ENCODE results near the gene LAMA4. TPM values are rescaled to one million over a fixed set of nuclear protein-coding genes. Genes with fewer than 3 reads are reported as not detected.

LAMA4 gene
- total RNA-seq, 1 donor from 2014 or later, result 840 TPM

DNA sequence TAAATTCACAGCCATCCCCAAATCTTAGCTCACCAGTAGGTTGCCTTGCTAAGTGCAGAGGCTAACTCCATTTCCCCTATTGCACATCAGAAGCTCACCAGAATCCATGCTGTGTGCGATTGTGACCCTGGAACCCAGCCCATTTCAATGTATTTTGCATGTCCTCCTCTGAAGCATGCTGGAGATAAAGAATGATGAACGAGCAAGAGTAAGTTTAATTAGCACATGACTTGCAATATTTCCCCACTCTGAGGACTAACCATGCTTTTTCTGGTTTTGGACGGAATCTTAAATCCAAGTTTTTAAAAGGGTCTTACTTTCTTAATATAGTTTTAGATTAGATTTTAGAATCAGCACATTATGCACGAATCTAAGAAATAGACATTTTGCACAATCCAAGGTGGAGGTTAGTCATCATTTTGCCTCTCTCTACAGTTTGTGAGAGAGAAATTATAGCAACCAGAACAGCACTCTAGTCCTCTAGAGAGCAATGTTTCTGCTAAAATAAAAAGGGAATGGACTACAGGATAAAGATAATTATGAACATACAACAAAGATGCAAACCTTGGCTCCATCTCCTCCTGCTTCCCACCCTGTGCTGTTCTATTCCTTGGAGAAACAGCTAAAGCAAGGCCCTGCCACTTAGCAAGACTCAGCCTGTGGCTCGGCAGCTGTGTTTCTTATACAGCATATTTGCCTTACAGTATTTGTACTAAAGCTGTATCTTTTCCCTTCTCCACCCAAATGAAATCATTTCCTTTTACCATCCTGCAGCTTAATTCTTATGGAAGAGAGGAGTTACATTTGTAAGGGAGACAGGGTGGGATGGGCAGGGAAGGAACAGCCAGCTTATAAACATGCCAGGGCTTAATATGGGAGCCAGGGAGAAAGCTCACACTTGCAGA is 24.9 kb upstream of the LAMA4 start:
- DNase-seq (ENCODE audit: extremely low read depth, low read depth, low spot score), result no peak

DNA sequence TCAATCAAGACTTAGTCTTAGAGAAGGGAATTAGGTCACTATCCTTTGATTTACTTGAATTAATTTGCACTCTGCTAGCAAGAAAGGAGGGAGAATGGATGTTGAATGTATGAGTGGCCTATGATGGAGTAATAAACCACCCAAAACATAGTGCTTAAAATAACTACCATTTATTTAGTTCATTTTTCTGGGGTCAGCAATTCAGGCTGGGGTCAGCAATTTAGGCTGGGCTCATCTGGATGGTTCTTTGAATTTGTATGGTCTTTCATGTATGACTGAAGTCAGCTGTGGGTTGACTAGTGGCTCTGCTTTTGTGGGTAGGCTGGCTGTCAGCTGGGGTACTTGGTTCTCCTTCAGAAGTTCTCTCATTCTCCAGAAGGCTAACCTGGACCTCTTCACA is 21.0 kb upstream of the LAMA4 start:
- DNase-seq (ENCODE audit: extremely low read depth, low read depth, low spot score), result no peak

DNA sequence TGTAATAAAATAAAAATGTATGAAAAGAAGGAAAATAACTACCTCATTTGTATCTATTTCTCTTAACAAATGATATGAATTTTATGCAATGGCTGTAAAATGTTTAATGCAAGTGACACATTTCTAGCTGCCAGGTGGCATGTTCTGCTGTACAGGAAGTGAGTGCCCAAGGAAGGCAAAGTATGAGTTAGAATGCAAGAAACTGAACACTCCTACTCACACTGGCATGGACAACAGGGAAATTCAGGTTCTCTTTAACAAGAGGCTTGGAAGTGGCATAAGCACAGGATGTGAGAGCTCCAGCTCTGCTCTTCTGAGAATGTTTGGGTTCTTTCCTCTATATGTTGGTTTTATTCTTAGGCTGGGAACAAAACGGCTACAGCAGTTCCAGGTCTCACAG is 20.4 kb upstream of the LAMA4 start:
- DNase-seq (ENCODE audit: extremely low read depth, low read depth, low spot score), result no peak

DNA sequence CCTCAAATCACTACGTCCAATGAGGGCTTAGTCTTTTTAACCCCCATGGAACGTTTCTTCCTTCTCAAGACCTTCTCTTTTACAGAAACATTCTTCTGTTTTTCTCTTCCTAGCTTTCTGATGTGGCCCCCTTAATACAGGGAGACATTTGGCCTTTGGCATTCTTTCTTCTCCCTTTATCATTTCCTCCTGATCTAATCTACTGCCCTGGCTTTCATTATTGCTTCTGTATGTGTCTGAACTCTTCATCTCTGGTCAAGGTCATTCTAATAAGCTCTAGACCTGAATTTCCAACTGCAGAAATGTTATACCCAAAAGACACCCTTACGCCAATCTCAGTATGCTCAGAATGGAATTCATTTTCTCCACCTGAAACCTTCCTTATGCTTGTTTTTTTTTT is 18.4 kb upstream of the LAMA4 start:
- no peak for DNase-seq (ENCODE audit: extremely low read depth, low read depth, low spot score)

DNA sequence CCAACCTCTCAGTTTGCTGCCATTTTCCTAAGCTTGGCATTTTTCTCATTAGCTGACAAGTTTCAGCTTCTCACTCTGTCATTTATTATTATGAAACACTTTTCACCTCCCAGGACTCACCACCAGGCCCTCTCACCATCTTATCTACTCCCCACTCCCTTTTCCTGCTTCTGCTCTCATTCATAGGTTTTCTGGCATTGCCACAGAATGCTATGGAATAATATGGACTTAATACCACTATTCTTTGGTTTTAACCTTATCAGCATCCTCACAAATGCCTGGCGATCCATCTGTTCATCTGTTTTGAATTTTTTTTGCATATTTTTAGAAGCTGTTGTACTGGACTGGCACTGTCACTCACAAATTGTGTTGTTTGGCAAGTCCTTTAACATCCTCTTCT is 16.4 kb upstream of the LAMA4 start:
- no peak for DNase-seq (ENCODE audit: extremely low read depth, low read depth, low spot score)

DNA sequence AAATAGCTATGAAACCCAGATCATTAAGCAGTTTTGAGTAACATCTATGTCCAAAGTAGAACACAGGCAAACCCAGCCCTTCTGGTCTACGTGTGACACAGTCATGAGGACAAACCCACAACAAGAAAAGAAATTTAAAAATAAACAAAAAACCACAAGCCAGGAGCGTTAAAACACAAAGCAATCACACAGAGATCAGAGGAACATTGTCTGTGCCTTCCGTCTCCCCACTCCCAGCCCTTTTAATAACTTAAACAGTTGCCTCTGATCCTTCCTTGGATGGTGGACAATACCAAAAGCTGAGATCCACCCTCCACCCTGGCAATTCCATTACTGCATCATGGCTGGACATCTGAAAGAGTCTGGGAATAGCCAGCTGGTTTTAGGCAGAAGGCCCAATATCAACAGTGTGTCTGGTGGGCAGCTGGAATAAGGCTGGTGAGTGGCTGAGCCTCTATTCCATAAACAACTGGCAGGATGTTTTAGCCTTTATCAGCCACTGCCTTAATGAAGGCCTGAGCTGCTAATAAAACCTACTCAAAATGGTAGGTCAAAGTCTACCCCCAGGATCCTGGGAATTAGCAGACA is 15.7 kb upstream of the LAMA4 start:
- no peak for DNase-seq (ENCODE audit: extremely low read depth, low read depth, low spot score)

DNA sequence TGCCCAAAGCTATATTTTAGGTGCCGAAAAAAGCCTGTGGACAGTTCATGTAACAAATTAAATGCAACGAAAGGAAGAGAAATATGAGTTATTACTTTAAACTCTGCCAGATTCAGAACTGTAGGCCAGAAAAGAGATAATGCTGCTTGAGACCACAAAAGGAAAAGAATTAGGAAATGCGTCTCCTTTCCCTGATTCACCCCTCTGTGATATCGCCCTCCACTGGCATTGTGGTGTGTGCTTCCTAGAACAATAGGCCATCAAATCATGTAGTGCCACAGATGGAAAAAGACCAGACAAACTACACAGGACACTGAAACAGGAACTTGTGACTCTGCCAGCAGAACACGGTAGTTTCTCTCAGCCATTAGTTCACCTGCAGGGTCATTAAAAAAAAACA is 14.7 kb upstream of the LAMA4 start:
- DNase-seq (ENCODE audit: extremely low read depth, low read depth, low spot score), result no peak

DNA sequence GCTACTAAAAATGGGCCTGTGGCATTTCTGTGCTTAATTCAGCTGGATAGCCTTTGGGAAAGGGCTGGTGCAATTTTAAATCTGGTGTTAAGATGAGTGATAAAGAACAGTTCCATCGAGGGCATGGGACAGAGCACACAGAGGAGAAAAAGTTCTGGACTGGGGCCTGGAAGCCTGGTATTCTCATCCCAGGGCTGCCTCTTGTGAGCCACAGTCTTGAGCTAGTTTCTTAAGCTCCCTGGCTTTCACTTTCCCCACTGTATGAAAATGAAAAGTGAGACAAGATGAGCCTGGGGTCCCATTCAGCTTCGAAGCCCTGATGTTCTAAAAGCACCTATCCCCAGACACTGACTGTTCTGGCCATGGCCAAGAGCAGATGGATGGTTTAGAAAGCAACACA is 14.3 kb upstream of the LAMA4 start:
- DNase-seq (ENCODE audit: extremely low read depth, low read depth, low spot score), result no peak

DNA sequence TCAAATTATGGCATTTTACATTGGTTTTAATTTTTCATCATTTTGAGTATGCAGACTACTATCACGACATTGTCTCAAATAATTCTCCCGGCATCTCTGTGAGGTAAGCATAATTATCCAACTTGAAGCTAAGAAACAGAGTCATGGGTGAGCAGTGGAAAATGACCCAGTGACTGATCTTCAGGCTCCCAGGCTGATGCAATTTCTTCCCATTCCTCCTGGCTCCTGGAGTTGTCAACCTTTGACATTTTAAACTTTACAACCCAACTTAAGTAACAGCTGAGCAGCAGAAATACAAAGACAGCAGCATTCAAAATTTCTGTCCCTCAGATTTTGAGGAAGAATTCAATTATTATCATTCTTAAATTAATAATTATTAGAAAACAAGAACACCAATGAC is 13.7 kb upstream of the LAMA4 start:
- no peak for DNase-seq (ENCODE audit: extremely low read depth, low read depth, low spot score)

DNA sequence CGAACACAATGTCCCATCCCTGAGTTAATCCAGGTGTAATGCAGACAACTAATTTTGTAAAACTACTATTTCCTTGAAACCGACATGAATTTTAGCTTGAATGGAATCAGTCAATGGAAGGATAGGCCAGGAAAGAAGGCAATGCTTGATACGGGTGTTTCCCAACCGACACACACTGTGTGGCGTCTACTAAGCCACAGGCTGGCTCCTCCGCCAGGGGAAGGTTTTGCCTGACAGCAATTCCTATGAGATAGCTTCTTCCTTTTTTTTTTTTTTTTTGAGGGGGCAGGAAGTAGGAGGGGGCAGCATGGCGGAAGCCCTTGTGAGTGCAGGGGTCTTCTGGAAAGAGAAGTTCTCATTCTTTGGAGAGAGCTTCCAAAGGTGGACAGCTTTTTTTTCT is 12.0 kb upstream of the LAMA4 start:
- DNase-seq (ENCODE audit: extremely low read depth, low read depth, low spot score), result no peak

DNA sequence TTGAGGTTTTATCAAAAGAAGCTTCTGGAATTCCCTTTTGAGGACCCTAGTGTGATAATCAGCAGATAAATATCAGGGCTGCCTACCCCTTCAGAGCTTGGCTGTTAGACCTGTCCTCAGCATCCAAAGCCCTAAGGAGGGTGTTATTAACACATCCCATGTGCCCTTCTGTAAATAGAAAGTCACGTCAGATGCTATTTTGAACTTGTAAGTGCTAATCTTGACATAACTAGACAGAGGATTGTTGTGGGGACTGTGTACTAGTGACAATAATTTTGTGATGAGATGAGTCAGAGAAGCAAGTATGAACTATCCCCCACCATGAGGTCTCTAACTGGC is 4.9 kb upstream of the LAMA4 start:
- no peak for DNase-seq (ENCODE audit: extremely low read depth, low read depth, low spot score)

DNA sequence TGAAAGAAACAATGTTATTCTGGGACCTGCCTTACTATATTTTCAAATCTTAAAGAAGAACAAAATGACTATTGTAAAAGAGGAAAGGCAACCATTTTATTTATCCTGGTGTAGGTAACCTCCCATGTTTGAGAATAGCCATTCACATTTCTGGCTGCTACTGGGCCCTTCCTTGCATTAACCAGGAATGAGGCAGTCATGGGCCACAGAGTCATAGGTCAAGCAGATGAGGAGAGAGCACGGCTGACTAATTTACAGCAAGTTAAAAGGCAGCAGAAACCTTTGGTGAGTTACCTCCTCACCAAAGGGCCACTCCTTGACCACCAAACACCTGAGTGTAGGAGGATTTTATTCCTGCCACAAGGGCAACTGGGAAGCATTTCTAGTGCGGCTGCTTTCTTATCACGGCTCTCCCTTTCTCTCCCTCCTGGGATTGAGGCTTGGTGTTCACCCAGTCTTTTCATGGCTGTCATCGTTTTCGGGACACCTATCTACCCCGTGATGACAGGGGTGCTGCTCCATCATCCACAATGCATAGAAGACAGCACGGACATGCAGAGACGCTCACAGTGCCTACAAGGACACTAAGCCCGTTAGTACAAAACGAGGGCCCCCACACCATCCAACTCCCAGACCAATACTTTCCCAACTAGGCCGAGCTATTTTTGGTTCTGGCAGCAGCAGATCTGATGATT is 4.4 kb upstream of the LAMA4 start:
- DNase-seq (ENCODE audit: extremely low read depth, low read depth, low spot score), result no peak

DNA sequence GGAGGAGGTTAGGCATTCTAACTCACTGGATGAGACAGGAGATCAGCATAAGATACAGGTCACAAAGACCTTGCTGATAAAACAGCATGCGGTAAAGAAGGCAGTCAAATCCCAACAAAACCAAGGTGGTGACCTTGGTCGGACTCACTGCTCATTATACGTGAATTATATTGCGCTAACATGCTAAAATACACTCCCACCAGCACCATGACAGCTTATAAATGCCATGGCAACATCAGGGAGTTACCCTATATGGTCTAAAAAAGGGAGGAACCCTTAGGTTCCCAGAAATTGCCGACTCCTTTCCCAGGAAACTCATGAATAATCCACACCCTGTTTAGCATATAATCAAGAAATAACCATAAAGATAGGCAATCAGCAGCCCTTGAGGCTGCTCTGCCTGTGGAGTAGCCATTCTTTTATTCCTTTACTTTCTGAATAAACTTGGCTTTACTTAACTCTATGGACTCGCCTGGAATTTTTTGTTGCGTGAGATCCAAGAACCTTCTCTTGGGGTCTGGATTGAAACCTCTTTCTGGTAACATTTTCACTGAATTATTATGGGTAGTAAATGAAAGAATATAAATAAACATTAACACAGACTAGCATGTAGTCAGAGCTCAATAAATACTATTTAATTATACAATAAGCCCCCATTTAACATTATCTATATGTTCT is 3.0 kb upstream of the LAMA4 start:
- no peak for DNase-seq (ENCODE audit: extremely low read depth, low read depth, low spot score)

DNA sequence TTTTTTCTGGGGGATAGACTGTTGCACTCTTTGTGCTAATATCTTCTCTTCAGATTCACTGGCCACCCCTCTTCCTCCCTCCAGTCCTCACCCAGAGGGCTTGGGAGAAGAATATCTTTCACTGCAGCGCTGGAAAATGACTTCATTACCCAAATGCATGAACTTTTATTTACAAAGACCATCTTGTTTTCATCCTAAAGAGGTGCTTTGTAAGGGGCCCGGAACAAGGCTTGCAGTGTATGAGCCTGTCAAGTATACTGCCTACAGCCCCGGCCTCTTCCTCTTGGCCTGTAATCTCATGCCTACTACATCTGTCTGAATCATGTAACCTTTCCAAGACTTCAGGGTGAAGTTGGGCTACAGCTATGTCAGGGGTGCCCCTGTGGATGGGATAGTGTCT is 554 bp upstream of the LAMA4 start:
- DNase-seq (ENCODE audit: extremely low read depth, low read depth, low spot score), result no peak

DNA sequence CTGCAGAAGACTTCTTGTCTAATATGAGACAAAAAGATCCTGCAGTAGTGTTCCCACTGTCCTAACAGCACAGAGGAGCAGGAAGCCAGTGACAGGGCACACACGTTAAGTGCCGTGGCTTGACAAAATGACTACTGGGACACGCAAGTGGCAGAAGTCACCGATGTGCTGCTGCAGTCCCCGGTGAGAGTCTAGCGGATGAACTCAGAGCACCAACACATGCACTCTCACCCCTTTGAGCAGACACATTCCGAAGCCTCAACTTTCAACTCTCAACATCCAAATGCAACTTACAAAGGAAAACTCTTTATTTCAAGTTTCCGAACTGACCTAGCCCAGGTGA is 898 bp downstream of the LAMA4 start:
- no peak for DNase-seq (ENCODE audit: extremely low read depth, low read depth, low spot score)

DNA sequence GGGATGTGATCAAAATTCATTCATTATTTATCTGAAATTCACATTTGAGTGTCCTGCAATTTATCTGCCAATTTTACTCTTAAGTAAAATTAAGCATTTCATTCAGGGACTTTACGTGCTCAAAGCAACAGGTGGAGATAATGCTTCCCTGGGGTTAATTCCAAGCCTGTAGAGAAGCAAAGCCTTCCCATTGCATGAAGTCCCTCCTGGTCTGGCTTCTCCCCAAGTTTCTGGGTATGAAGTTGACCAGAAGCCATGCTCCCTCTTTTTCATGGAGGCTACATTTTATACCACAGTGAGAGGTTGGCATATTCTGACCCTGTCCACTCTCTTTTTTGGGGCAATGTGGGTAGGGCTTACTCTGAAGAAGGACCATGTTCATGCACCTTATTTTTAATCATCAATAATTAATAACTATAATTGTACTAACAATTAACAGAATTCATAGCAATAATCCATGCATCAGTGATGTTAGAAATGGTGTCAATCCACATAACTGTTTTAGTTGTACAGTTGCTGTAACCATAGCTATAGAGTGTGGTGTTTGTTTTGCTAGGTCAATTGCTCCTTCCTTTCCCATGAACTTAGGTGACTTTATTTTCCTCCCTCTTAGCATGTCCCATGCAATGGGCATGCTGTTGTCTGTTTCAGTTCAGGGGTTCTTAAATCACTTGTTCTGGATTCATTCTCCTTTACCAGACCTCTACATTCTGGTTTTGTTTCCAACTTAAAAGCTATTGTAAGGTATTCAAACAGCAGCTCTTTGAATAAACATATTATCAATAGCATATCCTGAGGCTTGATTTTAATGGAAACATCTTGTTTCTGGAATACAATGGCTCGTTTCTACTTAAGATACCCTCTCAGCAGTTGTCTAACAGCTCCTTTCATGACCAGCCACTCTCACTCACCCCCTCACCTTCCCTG is 1.5 kb downstream of the LAMA4 start:
- DNase-seq (ENCODE audit: extremely low read depth, low read depth, low spot score), result no peak

DNA sequence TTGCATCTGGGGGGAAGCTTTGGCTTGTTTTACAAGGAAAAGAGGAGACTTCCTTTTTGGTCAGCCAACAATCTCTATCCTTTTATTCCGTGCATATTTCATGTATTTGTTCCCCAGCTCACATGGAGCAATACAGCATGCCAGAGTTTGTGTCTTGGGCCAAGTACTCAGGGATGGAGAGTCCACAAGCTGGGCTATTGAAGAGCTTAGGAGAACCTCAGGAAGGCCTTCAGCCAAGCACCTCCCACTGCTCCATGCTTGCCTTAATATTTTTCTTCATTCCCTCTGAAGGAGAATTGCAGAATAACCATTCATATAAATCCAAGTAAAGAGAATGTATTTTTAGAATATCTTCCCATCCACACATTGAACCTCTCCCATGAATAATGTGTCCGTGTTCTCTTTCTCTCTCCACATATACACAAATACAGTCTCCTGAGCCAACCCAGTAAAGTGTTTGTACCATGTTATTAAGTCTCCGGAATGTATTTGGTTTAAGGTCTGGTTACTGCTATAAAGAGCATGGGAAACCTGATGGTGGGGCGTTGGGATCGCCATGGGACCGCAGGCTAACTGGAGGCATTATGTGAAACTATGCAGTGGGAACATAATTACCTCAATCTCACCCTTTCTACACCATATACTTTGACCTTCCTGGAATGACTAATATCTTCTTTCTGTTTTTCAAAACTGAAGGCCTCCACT is 3.0 kb downstream of the LAMA4 start:
- DNase-seq (ENCODE audit: extremely low read depth, low read depth, low spot score), result no peak

DNA sequence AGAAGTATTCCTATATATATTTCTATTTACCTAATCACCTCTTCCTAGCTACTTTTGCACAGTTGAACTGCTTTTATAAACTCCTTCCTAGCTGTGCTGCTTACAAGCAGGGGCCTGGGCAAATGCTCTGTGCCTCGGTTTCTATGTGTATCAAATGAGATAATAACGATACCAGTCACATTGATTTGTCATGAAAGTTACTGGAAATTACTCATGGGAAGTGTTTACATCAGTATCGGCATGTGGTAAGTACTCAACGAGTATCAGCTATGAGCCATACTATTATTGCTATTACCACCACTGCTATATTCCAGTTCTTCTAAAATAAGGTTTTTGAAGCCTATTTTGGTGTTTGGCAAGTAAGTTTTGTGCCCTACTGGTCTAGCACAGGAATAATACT is 4.9 kb downstream of the LAMA4 start:
- DNase-seq (ENCODE audit: extremely low read depth, low read depth, low spot score), result no peak

DNA sequence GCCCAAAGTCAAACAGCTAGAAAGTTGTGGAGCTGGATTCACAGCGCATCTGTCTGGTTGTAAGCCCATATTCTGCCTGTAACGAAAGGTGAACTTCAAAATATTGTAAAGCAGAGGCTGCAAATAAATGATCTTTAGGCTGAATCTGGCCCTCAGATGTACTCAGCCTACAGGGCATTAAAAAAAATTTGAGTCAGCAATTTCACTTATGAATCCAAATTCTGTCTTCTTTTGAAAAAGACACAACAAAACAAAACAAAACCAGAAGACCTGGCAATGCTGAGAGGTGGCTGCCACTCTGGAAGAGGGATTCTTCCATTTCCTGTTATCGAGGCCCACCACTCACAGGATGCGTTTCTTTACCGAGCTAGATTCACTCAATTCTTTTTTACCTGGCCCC is 7.1 kb downstream of the LAMA4 start:
- DNase-seq (ENCODE audit: extremely low read depth, low read depth, low spot score), result no peak
